Upper lobe of left lung (tissue), 6 donors: ENCODE measurements around the gene PDSS1. TPM values are rescaled to one million over a fixed set of nuclear protein-coding genes. Genes with fewer than 3 reads are reported as not detected.

Source experiments
- ATAC-seq, 2 donors: fragments of 200-7000 bp; cut with Tn5 transposase; one replicate each; pipeline ENCODE4 v1.9.1; 2022; ENCODE audit warnings: mild to moderate bottlenecking in 2 of 2, moderate library complexity in 2 of 2; ENCODE audit not compliant: low FRiP score in 2 of 2
- DNase-seq, 2 donors: peaks; one replicate each; pipeline ENCODE4 v3.0.0-alpha.2; 2019 to 2020
- H3K27ac ChIP-seq, 4 donors: fragments of 200-600 bp; sonication (generic); one replicate each; pipeline ENCODE4 v1.5.1; 2016 to 2019
- H3K27me3 ChIP-seq, 4 donors: fragments of 200-600 bp; sonication (generic); one replicate each; pipeline ENCODE4 v1.5.1; 2017 to 2019
- H3K36me3 ChIP-seq, 4 donors: fragments of 200-600 bp; sonication (generic); one replicate each; pipeline ENCODE4 v1.5.1; 2016 to 2019
- H3K4me1 ChIP-seq, 4 donors: fragments of 200-600 bp; sonication (generic); one replicate each; pipeline ENCODE4 v1.5.1; 2018 to 2019
- H3K4me3 ChIP-seq, 4 donors: fragments of 200-600 bp; sonication (generic); one replicate each; pipeline ENCODE4 v1.5.1; 2017 to 2019; ENCODE audit warnings: mild to moderate bottlenecking in 2 of 4, moderate library complexity in 1 of 4
- H3K9me3 ChIP-seq, 4 donors: fragments of 200-600 bp; sonication (generic); one replicate each; pipeline ENCODE4 v1.5.1; 2018 to 2019
- CTCF ChIP-seq, 6 experiments: fragments of 450-650 bp in 4 of 6; fragments of 200-600 bp in 2 of 6; sonication (generic) in 2 of 6; IDR thresholded peaks; one replicate each; pipeline ENCODE4 v1.5.1; 2016 to 2019; ENCODE audit warnings: antibody characterized with exemption in 6 of 6
- EP300 ChIP-seq, 4 donors: sonication (generic); formaldehyde crosslinking; IDR thresholded peaks; one replicate each; pipeline ENCODE4 v1.5.1; 2017; ENCODE audit warnings: antibody characterized with exemption in 4 of 4, control low read depth in 2 of 4
- POLR2A ChIP-seq, 4 donors: fragments of 450-650 bp; IDR thresholded peaks; one replicate each; pipeline ENCODE4 v1.5.1; 2016 to 2017; ENCODE audit warnings: antibody characterized with exemption in 4 of 4, mild to moderate bottlenecking in 2 of 4
- POLR2AphosphoS5 ChIP-seq, 2 donors: sonication (generic); formaldehyde crosslinking; IDR thresholded peaks; one replicate each; pipeline ENCODE4 v1.5.1; 2017; ENCODE audit warnings: antibody characterized with exemption in 2 of 2
- WGBS, 2 donors: methylation state at CpG; one replicate each; pipeline ENCODE4 v1.1.5; 2017 to 2018; 5-methylcytosine and 5-hydroxymethylcytosine counted together
- total RNA-seq, 6 donors: library from RNA; depleted of rRNA in 4 of 6; stranded (reverse); fragments of >200 nt in 4 of 6; gene quantifications; one replicate each; pipeline versions ENCODE4 v1.1.0 to v1.2.1, GENCODE V29; 2016 to 2021
- donor health status: DM: no; HTN: no; CAD: no; lungs with moderate emphysema.
- donor health status: DM: no; HTN: yes; CAD: no; lungs with severe emphysema.

Gene PDSS1
- total RNA-seq, 6 donors from 2014 or later, result 2.3 to 9.4 (median 5.6) TPM

- ATAC-seq, result no peak
- no peak overlapping the region for H3K27ac ChIP-seq
- H3K4me3 ChIP-seq, result no peak overlapping the region
- TF ChIP-seq POLR2A (IDR thresholded peaks at IDR 0.05) (no peak), EP300 (IDR thresholded peaks at IDR 0.05) (no peak), POLR2AphosphoS5 (IDR thresholded peaks at IDR 0.05) (no peak), CTCF (IDR thresholded peaks at IDR 0.05) (no peak)
- H3K9me3 ChIP-seq, result no peaks in the 10 kb centered on the region
- no peaks in the 10 kb centered on the region for H3K27me3 ChIP-seq
- no peak for DNase-seq
- peaks cover 0 to 90% (median 19%) of the 10 kb centered on the region in 4 donors for H3K36me3 ChIP-seq
- WGBS, 2 donors, result 98% methylated on average over 2 of the region's 2 CpGs
- H3K4me1 ChIP-seq, result no peaks in the 10 kb centered on the region
Measured at GRCh38 chr10:26743091-26743490, 45.6 kb downstream of the PDSS1 start.

- no peak overlapping the region for H3K4me3 ChIP-seq
- peaks cover 0 to 90% (median 19%) of the 10 kb centered on the region in 4 donors for H3K36me3 ChIP-seq
- no peaks in the 10 kb centered on the region for H3K9me3 ChIP-seq
- no peak overlapping the region for H3K27ac ChIP-seq
- H3K4me1 ChIP-seq, result no peaks in the 10 kb centered on the region
- H3K27me3 ChIP-seq, result no peaks in the 10 kb centered on the region
- WGBS, 2 donors, result 84 to 91% methylated on average over 1 of the region's 1 CpG
- no peak for ATAC-seq
- no peak for DNase-seq
- TF ChIP-seq CTCF (IDR thresholded peaks at IDR 0.05), result no peak
- no peak for TF ChIP-seq EP300 (IDR thresholded peaks at IDR 0.05)
- TF ChIP-seq POLR2A (IDR thresholded peaks at IDR 0.05), result no peak
- no peak for TF ChIP-seq POLR2AphosphoS5 (IDR thresholded peaks at IDR 0.05)
Measured at GRCh38 chr10:26743841-26744240, 46.3 kb downstream of the PDSS1 start.

GRCh38 chr10:26746061-26746460 is 48.6 kb downstream of the PDSS1 start:
- Histone ChIP-seq H3K27me3 (no peaks in the 10 kb centered on the region), H3K4me1 (no peaks in the 10 kb centered on the region), H3K36me3 (peaks cover 0 to 95% (median 22%) of the 10 kb centered on the region in 4 donors), H3K27ac (no peak overlapping the region), H3K9me3 (no peaks in the 10 kb centered on the region), H3K4me3 (no peak overlapping the region)
- no peak for TF ChIP-seq EP300 (IDR thresholded peaks at IDR 0.05)
- no peak for ATAC-seq
- 78 to 81% methylated on average over 5 of the region's 5 CpGs for WGBS, 2 donors
- no peak for DNase-seq

- no peaks in the 10 kb centered on the region for H3K9me3 ChIP-seq
- H3K27me3 ChIP-seq, result no peaks in the 10 kb centered on the region
- ATAC-seq (no peak), DNase-seq (no peak)
- WGBS, 2 donors, result 85 to 88% methylated on average over 4 of the region's 4 CpGs
- H3K36me3 ChIP-seq, result peaks cover 0 to 37% (median under 1%) of the 10 kb centered on the region in 4 donors
- no peak overlapping the region for H3K4me3 ChIP-seq
- no peak for TF ChIP-seq EP300 (IDR thresholded peaks at IDR 0.05)
- no peak for TF ChIP-seq POLR2A (IDR thresholded peaks at IDR 0.05)
- TF ChIP-seq CTCF (IDR thresholded peaks at IDR 0.05), result no peak
- no peak for TF ChIP-seq POLR2AphosphoS5 (IDR thresholded peaks at IDR 0.05)
- H3K27ac ChIP-seq, result no peak overlapping the region
- no peaks in the 10 kb centered on the region for H3K4me1 ChIP-seq
Measured at GRCh38 chr10:26755443-26755903, 58.0 kb downstream of the PDSS1 start.

- H3K4me1 ChIP-seq, result no peaks in the 10 kb centered on the region
- TF ChIP-seq POLR2A (IDR thresholded peaks at IDR 0.05) (no peak), EP300 (IDR thresholded peaks at IDR 0.05) (no peak), CTCF (IDR thresholded peaks at IDR 0.05) (no peak), POLR2AphosphoS5 (IDR thresholded peaks at IDR 0.05) (no peak)
- peaks cover 0 to 38% (median 1%) of the 10 kb centered on the region in 4 donors for H3K36me3 ChIP-seq
- no peaks in the 10 kb centered on the region for H3K9me3 ChIP-seq
- DNase-seq (no peak), ATAC-seq (no peak)
- 81 to 88% methylated on average over 4 of the region's 4 CpGs for WGBS, 2 donors
- no peaks in the 10 kb centered on the region for H3K27me3 ChIP-seq
- H3K27ac ChIP-seq, result no peak overlapping the region
- no peak overlapping the region for H3K4me3 ChIP-seq
Measured at GRCh38 chr10:26759008-26759407, 61.5 kb downstream of the PDSS1 start.
